ENCODE data around the gene DDAH1. TPM values are rescaled to one million over a fixed set of nuclear protein-coding genes. Genes with fewer than 3 reads are reported as not detected.

DDAH1 gene
- total and polyA plus RNA-seq, 2 experiments from 2014 or later = 29.4 to 41.7 TPM

DNA sequence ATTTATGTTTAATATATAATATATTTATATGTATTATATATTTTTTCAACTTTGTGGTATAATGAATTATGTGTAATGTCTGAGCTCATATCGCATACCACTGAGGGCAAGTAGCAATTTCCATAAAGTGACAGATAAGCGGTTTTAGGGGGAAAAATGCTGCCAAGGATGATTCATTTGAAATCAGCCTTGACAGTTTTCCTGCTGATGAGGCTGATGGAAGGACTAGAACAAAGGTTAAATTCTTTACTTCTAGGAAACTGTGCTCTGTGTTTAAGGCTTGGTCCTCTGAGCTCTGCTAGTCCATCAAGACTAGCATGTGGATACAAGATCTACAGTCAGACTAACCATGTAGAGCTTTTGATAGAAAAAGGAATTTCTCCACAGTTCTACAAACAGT lies 19.3 kb upstream of the DDAH1 start:
- Mint-ChIP-seq H3K4me1 (no peaks in the 10 kb centered on the region), H3K27me3 (ENCODE audit: insufficient read depth, low read depth, poor library complexity) (no peaks in the 10 kb centered on the region)

DNA sequence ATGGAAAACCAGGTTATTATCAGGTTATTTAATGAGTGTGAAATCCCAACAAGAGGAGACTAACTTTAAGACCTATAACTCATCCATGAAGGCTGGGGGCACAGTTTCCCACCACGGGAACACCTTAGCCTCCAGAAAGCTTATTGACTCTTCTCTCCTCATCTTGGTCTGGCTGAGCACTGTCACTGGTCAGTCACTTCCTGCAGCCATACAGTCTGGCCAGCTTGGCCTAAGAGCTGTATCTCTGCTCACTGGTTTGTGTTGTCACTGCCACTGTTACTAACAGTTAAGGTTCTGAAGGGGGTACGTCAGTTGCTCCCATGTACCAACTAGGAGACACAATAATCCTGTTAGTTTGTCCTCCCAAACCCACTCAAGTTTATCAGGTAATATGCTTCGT lies 16.7 kb upstream of the DDAH1 start:
- no peak overlapping the region for H3K27ac ChIP-seq (ENCODE audit: low read depth)
- H3K4me2 ChIP-seq = no peak overlapping the region
- H3K27me3 ChIP-seq (ENCODE audit: insufficient read depth) = no peaks in the 10 kb centered on the region
- no peaks in the 10 kb centered on the region for H3K9me3 Mint-ChIP-seq
- H3F3A ChIP-seq (replicated peaks; ENCODE audit: low read depth) = no peaks in the 10 kb centered on the region
- H3K36me3 ChIP-seq (ENCODE audit: insufficient read depth) = no peaks in the 10 kb centered on the region
- H3K27ac Mint-ChIP-seq = no peak overlapping the region
- H3K27me3 Mint-ChIP-seq (ENCODE audit: insufficient read depth, low read depth, poor library complexity) = no peaks in the 10 kb centered on the region
- no peak overlapping the region for H3K4me3 Mint-ChIP-seq
- no peaks in the 10 kb centered on the region for H3K4me1 ChIP-seq (ENCODE audit: insufficient read depth)
- no peaks in the 10 kb centered on the region for H3K79me2 ChIP-seq (replicated peaks; ENCODE audit: insufficient read depth)
- no peak overlapping the region for H3K4me3 ChIP-seq
- no peaks in the 10 kb centered on the region for H4K20me1 ChIP-seq (replicated peaks; ENCODE audit: insufficient read depth)
- no peaks in the 10 kb centered on the region for H3K9me2 ChIP-seq (ENCODE audit: insufficient read depth)
- DNase-seq (ENCODE audit: low spot score) = no peak
- no peaks in the 10 kb centered on the region for H3K36me3 Mint-ChIP-seq (ENCODE audit: low read depth)
- H2AFZ ChIP-seq = no peak overlapping the region
- ATAC-seq = no peak
- no peaks in the 10 kb centered on the region for H3K4me1 Mint-ChIP-seq
- TF ChIP-seq CREB1 (CRISPR knock-in tag; IDR thresholded peaks at IDR 0.05; ENCODE audit: low read depth) (no peak), EZH2phosphoT487 (IDR thresholded peaks at IDR 0.05; ENCODE audit: unreplicated experiment) (no peak), ZNF331 (CRISPR knock-in tag; IDR thresholded peaks at IDR 0.05; ENCODE audit: low read depth) (no peak)
- TF ChIP-seq, protein P1, sequence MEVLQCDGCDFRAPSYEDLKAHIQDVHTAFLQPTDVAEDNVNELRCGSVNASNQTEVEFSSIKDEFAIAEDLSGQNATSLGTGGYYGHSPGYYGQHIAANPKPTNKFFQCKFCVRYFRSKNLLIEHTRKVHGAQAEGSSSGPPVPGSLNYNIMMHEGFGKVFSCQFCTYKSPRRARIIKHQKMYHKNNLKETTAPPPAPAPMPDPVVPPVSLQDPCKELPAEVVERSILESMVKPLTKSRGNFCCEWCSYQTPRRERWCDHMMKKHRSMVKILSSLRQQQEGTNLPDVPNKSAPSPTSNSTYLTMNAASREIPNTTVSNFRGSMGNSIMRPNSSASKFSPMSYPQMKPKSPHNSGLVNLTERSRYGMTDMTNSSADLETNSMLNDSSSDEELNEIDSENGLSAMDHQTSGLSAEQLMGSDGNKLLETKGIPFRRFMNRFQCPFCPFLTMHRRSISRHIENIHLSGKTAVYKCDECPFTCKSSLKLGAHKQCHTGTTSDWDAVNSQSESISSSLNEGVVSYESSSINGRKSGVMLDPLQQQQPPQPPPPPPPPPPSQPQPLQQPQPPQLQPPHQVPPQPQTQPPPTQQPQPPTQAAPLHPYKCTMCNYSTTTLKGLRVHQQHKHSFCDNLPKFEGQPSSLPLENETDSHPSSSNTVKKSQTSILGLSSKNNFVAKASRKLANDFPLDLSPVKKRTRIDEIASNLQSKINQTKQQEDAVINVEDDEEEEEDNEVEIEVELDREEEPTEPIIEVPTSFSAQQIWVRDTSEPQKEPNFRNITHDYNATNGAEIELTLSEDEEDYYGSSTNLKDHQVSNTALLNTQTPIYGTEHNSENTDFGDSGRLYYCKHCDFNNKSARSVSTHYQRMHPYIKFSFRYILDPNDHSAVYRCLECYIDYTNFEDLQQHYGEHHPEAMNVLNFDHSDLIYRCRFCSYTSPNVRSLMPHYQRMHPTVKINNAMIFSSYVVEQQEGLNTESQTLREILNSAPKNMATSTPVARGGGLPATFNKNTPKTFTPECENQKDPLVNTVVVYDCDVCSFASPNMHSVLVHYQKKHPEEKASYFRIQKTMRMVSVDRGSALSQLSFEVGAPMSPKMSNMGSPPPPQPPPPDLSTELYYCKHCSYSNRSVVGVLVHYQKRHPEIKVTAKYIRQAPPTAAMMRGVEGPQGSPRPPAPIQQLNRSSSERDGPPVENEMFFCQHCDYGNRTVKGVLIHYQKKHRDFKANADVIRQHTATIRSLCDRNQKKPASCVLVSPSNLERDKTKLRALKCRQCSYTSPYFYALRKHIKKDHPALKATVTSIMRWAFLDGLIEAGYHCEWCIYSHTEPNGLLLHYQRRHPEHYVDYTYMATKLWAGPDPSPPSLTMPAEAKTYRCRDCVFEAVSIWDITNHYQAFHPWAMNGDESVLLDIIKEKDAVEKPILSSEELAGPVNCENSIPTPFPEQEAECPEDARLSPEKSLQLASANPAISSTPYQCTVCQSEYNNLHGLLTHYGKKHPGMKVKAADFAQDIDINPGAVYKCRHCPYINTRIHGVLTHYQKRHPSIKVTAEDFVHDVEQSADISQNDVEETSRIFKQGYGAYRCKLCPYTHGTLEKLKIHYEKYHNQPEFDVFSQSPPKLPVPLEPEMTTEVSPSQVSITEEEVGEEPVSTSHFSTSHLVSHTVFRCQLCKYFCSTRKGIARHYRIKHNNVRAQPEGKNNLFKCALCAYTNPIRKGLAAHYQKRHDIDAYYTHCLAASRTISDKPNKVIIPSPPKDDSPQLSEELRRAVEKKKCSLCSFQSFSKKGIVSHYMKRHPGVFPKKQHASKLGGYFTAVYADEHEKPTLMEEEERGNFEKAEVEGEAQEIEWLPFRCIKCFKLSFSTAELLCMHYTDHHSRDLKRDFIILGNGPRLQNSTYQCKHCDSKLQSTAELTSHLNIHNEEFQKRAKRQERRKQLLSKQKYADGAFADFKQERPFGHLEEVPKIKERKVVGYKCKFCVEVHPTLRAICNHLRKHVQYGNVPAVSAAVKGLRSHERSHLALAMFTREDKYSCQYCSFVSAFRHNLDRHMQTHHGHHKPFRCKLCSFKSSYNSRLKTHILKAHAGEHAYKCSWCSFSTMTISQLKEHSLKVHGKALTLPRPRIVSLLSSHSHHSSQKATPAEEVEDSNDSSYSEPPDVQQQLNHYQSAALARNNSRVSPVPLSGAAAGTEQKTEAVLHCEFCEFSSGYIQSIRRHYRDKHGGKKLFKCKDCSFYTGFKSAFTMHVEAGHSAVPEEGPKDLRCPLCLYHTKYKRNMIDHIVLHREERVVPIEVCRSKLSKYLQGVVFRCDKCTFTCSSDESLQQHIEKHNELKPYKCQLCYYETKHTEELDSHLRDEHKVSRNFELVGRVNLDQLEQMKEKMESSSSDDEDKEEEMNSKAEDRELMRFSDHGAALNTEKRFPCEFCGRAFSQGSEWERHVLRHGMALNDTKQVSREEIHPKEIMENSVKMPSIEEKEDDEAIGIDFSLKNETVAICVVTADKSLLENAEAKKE (CRISPR knock-in tag; IDR thresholded peaks at IDR 0.05) = no peak

More for the DNA sequence above, 19.3 kb upstream of the DDAH1 start:
- no peak overlapping the region for H3K4me3 Mint-ChIP-seq
- H3K4me1 ChIP-seq (ENCODE audit: insufficient read depth) = no peaks in the 10 kb centered on the region
- no peaks in the 10 kb centered on the region for H3K27me3 ChIP-seq (ENCODE audit: insufficient read depth)
- no peak overlapping the region for H3K27ac ChIP-seq (ENCODE audit: low read depth)
- H3K27ac Mint-ChIP-seq = no peak overlapping the region
- no peaks in the 10 kb centered on the region for H3F3A ChIP-seq (replicated peaks; ENCODE audit: low read depth)
- DNase-seq (ENCODE audit: low spot score) = no peak
- no peaks in the 10 kb centered on the region for H3K79me2 ChIP-seq (replicated peaks; ENCODE audit: insufficient read depth)
- H2AFZ ChIP-seq = no peak overlapping the region
- TF ChIP-seq, protein P2, sequence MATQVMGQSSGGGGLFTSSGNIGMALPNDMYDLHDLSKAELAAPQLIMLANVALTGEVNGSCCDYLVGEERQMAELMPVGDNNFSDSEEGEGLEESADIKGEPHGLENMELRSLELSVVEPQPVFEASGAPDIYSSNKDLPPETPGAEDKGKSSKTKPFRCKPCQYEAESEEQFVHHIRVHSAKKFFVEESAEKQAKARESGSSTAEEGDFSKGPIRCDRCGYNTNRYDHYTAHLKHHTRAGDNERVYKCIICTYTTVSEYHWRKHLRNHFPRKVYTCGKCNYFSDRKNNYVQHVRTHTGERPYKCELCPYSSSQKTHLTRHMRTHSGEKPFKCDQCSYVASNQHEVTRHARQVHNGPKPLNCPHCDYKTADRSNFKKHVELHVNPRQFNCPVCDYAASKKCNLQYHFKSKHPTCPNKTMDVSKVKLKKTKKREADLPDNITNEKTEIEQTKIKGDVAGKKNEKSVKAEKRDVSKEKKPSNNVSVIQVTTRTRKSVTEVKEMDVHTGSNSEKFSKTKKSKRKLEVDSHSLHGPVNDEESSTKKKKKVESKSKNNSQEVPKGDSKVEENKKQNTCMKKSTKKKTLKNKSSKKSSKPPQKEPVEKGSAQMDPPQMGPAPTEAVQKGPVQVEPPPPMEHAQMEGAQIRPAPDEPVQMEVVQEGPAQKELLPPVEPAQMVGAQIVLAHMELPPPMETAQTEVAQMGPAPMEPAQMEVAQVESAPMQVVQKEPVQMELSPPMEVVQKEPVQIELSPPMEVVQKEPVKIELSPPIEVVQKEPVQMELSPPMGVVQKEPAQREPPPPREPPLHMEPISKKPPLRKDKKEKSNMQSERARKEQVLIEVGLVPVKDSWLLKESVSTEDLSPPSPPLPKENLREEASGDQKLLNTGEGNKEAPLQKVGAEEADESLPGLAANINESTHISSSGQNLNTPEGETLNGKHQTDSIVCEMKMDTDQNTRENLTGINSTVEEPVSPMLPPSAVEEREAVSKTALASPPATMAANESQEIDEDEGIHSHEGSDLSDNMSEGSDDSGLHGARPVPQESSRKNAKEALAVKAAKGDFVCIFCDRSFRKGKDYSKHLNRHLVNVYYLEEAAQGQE (IDR thresholded peaks at IDR 0.05; ENCODE audit: unreplicated experiment) = no peak
- TF ChIP-seq NANOG (IDR thresholded peaks at IDR 0.05; ENCODE audit: borderline replicate concordance) (no peak), POLR2AphosphoS5 (IDR thresholded peaks at IDR 0.05; ENCODE audit: low read depth) (no peak), STAT1 (IDR thresholded peaks at IDR 0.05; ENCODE audit: unreplicated experiment) (no peak), CREB1 (CRISPR knock-in tag; IDR thresholded peaks at IDR 0.05; ENCODE audit: low read depth) (no peak), EZH2 (IDR thresholded peaks at IDR 0.05; ENCODE audit: low read depth, unreplicated experiment) (no peak)
- TF ChIP-seq, protein P3, sequence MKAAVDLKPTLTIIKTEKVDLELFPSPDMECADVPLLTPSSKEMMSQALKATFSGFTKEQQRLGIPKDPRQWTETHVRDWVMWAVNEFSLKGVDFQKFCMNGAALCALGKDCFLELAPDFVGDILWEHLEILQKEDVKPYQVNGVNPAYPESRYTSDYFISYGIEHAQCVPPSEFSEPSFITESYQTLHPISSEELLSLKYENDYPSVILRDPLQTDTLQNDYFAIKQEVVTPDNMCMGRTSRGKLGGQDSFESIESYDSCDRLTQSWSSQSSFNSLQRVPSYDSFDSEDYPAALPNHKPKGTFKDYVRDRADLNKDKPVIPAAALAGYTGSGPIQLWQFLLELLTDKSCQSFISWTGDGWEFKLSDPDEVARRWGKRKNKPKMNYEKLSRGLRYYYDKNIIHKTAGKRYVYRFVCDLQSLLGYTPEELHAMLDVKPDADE (IDR thresholded peaks at IDR 0.05) = no peak
- no peaks in the 10 kb centered on the region for H4K20me1 ChIP-seq (replicated peaks; ENCODE audit: insufficient read depth)
- H3K9me3 Mint-ChIP-seq = no peaks in the 10 kb centered on the region
- H3K9me2 ChIP-seq (ENCODE audit: insufficient read depth) = no peaks in the 10 kb centered on the region
- ATAC-seq = no peak
- H3K36me3 Mint-ChIP-seq (ENCODE audit: low read depth) = no peaks in the 10 kb centered on the region
- no peak overlapping the region for H3K4me3 ChIP-seq
- H3K4me2 ChIP-seq = no peak overlapping the region
- no peaks in the 10 kb centered on the region for H3K36me3 ChIP-seq (ENCODE audit: insufficient read depth)

Measured in GM23338 (cell line).